Fibroblast of lung (primary cell): Measurements from ENCODE around the gene HGFAC. TPM values are rescaled to one million over a fixed set of nuclear protein-coding genes. Genes with fewer than 3 reads are reported as not detected.

Source experiments
- DNase-seq, 2 donors: peaks; one replicate each; pipeline versions ENCODE4 v3.0.0 to v3.0.0-alpha.2; 2010; ENCODE audit warnings: low read depth in 2 of 2
- H2AFZ ChIP-seq: 2 replicates; pipeline ENCODE4 v1.5.1; 2012; ENCODE audit warnings: low read length, control low read depth, inconsistent platforms
- H3K27ac ChIP-seq: 2 replicates; pipeline ENCODE4 v1.5.1; 2011; ENCODE audit warnings: low read length, control low read depth; ENCODE audit not compliant: insufficient read depth
- H3K27me3 ChIP-seq: 2 replicates; pipeline ENCODE4 v1.5.1; 2011; ENCODE audit warnings: mild to moderate bottlenecking, low read length; ENCODE audit not compliant: control insufficient read depth, insufficient read depth
- H3K36me3 ChIP-seq: 2 replicates; pipeline ENCODE4 v1.5.1; 2011; ENCODE audit warnings: low read length; ENCODE audit not compliant: control insufficient read depth, insufficient read depth
- H3K4me1 ChIP-seq: 2 replicates; pipeline ENCODE4 v1.5.1; 2011; ENCODE audit warnings: low read length; ENCODE audit not compliant: control insufficient read depth, insufficient read depth; ENCODE audit errors: extremely low read depth
- H3K4me2 ChIP-seq: 2 replicates; pipeline ENCODE4 v1.5.1; 2011; ENCODE audit warnings: low read length, control low read depth; ENCODE audit not compliant: insufficient read depth; ENCODE audit errors: extremely low read depth
- H3K4me3 ChIP-seq, 4 experiments: fragments of 200-600 bp in 1 of 4; sonication (generic) in 1 of 4; replicated peaks in 1 of 4; 2 replicates each; pipeline ENCODE4 v1.5.1; 2011 to 2016; ENCODE audit warnings: low read length in 4 of 4, low read depth in 3 of 4, mild to moderate bottlenecking in 3 of 4, control low read depth in 2 of 4, inconsistent platforms in 1 of 4, mixed read lengths in 1 of 4; ENCODE audit not compliant: insufficient read depth in 1 of 4; ENCODE audit errors: control extremely low read depth in 1 of 4
- H3K79me2 ChIP-seq: 2 replicates; pipeline ENCODE4 v1.5.1; 2012; ENCODE audit warnings: mild to moderate bottlenecking, low read length, inconsistent platforms; ENCODE audit not compliant: control insufficient read depth, insufficient read depth
- H3K9ac ChIP-seq: 2 replicates; pipeline ENCODE4 v1.5.1; 2011; ENCODE audit warnings: mild to moderate bottlenecking, low read length, control low read depth; ENCODE audit not compliant: insufficient read depth
- H3K9me3 ChIP-seq: 2 replicates; pipeline ENCODE4 v1.5.1; 2012; ENCODE audit warnings: low read depth, low read length; ENCODE audit not compliant: control insufficient read depth, insufficient read depth
- H4K20me1 ChIP-seq: 2 replicates; pipeline ENCODE4 v1.5.1; 2011; ENCODE audit warnings: low read length; ENCODE audit not compliant: control insufficient read depth, insufficient read depth; ENCODE audit errors: extremely low read depth
- CTCF ChIP-seq, 2 donors: IDR thresholded peaks in 1 of 2; conservative IDR thresholded peaks in 1 of 2; 1 replicate in 1 of 2; 2 replicates in 1 of 2; pipeline ENCODE4 v1.5.1; 2011 to 2012; ENCODE audit warnings: low read length in 2 of 2, control low read depth in 1 of 2, inconsistent platforms in 1 of 2, low read depth in 1 of 2, mild to moderate bottlenecking in 1 of 2
- EZH2 ChIP-seq: IDR thresholded peaks from 2 replicates; pipeline ENCODE4 v1.5.1; 2012; ENCODE audit warnings: low read length, control low read depth, mild to moderate bottlenecking; ENCODE audit errors: missing control alignments
- polyA plus RNA-seq, 2 donors: library from polyadenylated mRNA; depleted of rRNA in 1 of 2; stranded (reverse) in 1 of 2; unstranded in 1 of 2; fragments of >200 nt; gene quantifications; 2 replicates each; pipeline ENCODE4 v1.2.1, GENCODE V29; 2011 to 2012; ENCODE audit warnings: missing spikeins in 1 of 2
- total RNA-seq: library from RNA; depleted of rRNA; stranded (reverse); fragments of >200 nt; gene quantifications from 2 replicates; pipeline ENCODE4 v1.2.1, GENCODE V29; 2014

The HGFAC gene
- total and polyA plus RNA-seq, 2 donors (not counting 1 experiment from before 2014, with no cell fraction given), result 0.33 TPM; not detected in 1

GRCh38 chr4:3463556-3464348 is 22.0 kb downstream of the HGFAC start:
- H4K20me1 ChIP-seq, result no peaks in the 10 kb centered on the region
- H3K4me2 ChIP-seq, result no peak overlapping the region
- peaks cover 4% of the 10 kb centered on the region for H3K9me3 ChIP-seq
- H3K79me2 ChIP-seq, result no peaks in the 10 kb centered on the region
- no peak overlapping the region for H3K27ac ChIP-seq
- H3K9ac ChIP-seq, result no peak overlapping the region
- no peak overlapping the region for H3K4me3 ChIP-seq
- H3K4me1 ChIP-seq, result no peaks in the 10 kb centered on the region
- H2AFZ ChIP-seq, result no peak overlapping the region
- no peaks in the 10 kb centered on the region for H3K36me3 ChIP-seq
- TF ChIP-seq EZH2 (no peak), CTCF (conservative IDR thresholded peaks at IDR 0.05 in 1 of 2, IDR thresholded peaks at IDR 0.05 in 1 of 2; ENCODE audit: low read depth in 1 of 2, low read length in 2 of 2) (no peak)
- no peak for DNase-seq
- peaks cover 12% of the 10 kb centered on the region for H3K27me3 ChIP-seq

GRCh38 chr4:3464349-3464905 is 22.7 kb downstream of the HGFAC start:
- Histone ChIP-seq H3K9ac (no peak overlapping the region), H2AFZ (no peak overlapping the region), H3K79me2 (no peaks in the 10 kb centered on the region), H3K27ac (no peak overlapping the region), H3K4me3 (no peak overlapping the region), H3K4me2 (no peak overlapping the region), H4K20me1 (no peaks in the 10 kb centered on the region), H3K36me3 (no peaks in the 10 kb centered on the region), H3K9me3 (peaks cover 4% of the 10 kb centered on the region), H3K4me1 (no peaks in the 10 kb centered on the region), H3K27me3 (peaks cover 12% of the 10 kb centered on the region)
- TF ChIP-seq EZH2 (no peak), CTCF (conservative IDR thresholded peaks at IDR 0.05 in 1 of 2, IDR thresholded peaks at IDR 0.05 in 1 of 2; ENCODE audit: low read depth in 1 of 2, low read length in 2 of 2) (no peak)
- DNase-seq, result no peak

- Histone ChIP-seq H3K4me1 (no peaks in the 10 kb centered on the region), H3K27ac (no peak overlapping the region), H3K9me3 (peaks cover 4% of the 10 kb centered on the region), H3K79me2 (no peaks in the 10 kb centered on the region), H4K20me1 (no peaks in the 10 kb centered on the region), H3K9ac (no peak overlapping the region), H3K27me3 (peaks cover 15% of the 10 kb centered on the region), H3K4me3 (no peak overlapping the region), H3K4me2 (no peak overlapping the region), H3K36me3 (no peaks in the 10 kb centered on the region), H2AFZ (no peak overlapping the region)
- no peak for TF ChIP-seq CTCF (conservative IDR thresholded peaks at IDR 0.05 in 1 of 2, IDR thresholded peaks at IDR 0.05 in 1 of 2; ENCODE audit: low read depth in 1 of 2, low read length in 2 of 2)
- TF ChIP-seq EZH2, result no peak
- no peak for DNase-seq
Measured at GRCh38 chr4:3464911-3465697, 23.3 kb downstream of the HGFAC start.
